BE2C (cell line): ENCODE data around the gene SPTLC2.

Experiments used
- DNase-seq: peaks from one replicate; pipeline ENCODE4 v3.0.0-alpha.2; 2020
- H3K27me3 ChIP-seq: fragments of 250-450 bp; sonication (Bioruptor Pico); 2 replicates; pipeline ENCODE4 v1.5.1; 2020; ENCODE audit warnings: mild to moderate bottlenecking
- H3K36me3 ChIP-seq: fragments of 250-450 bp; sonication (Bioruptor Pico); 2 replicates; pipeline ENCODE4 v1.5.1; 2020; ENCODE audit warnings: mild to moderate bottlenecking
- H3K4me1 ChIP-seq: fragments of 250-450 bp; sonication (Bioruptor Pico); 2 replicates; pipeline ENCODE4 v1.5.1; 2020
- H3K4me3 ChIP-seq: 2 replicates; pipeline ENCODE4 v1.5.1; 2011; ENCODE audit warnings: low read depth, low read length
- H3K9me3 ChIP-seq: fragments of 250-450 bp; sonication (Bioruptor Pico); 2 replicates; pipeline ENCODE4 v1.5.1; 2020
- CTCF ChIP-seq: IDR thresholded peaks from 2 replicates; pipeline ENCODE4 v1.5.1; 2012; ENCODE audit warnings: mild to moderate bottlenecking, low read depth, low read length

SPTLC2 gene

GRCh38 chr14:77607741-77608302, 8.6 kb downstream of the SPTLC2 start:
- no peak overlapping the region for H3K4me3 ChIP-seq
- TF ChIP-seq CTCF, result no peak
- no peaks in the 10 kb centered on the region for H3K9me3 ChIP-seq
- DNase-seq, result no peak
- no peaks in the 10 kb centered on the region for H3K27me3 ChIP-seq
- H3K4me1 ChIP-seq, result peaks cover 7% of the 10 kb centered on the region; the same call in 1 of the 2 replicates
- no peaks in the 10 kb centered on the region for H3K36me3 ChIP-seq

- H3K27me3 ChIP-seq, result no peaks in the 10 kb centered on the region
- TF ChIP-seq CTCF, result no peak
- no peaks in the 10 kb centered on the region for H3K36me3 ChIP-seq
- no peak overlapping the region for H3K4me3 ChIP-seq
- DNase-seq, result no peak
- peaks cover 7% of the 10 kb centered on the region; the same call in 1 of the 2 replicates for H3K4me1 ChIP-seq
- no peaks in the 10 kb centered on the region for H3K9me3 ChIP-seq
Measured at GRCh38 chr14:77605392-77605972, 11.0 kb downstream of the SPTLC2 start.

- no peaks in the 10 kb centered on the region for H3K27me3 ChIP-seq
- TF ChIP-seq CTCF, result peak; percentile 83
- no peaks in the 10 kb centered on the region for H3K36me3 ChIP-seq
- peaks cover 7% of the 10 kb centered on the region; the same call in 1 of the 2 replicates for H3K4me1 ChIP-seq
- H3K9me3 ChIP-seq, result no peaks in the 10 kb centered on the region
- H3K4me3 ChIP-seq, result no peak overlapping the region
- DNase-seq, result peak; percentile 87
Measured at GRCh38 chr14:77603654-77604255, 12.7 kb downstream of the SPTLC2 start.

- Histone ChIP-seq H3K4me3 (no peak overlapping the region), H3K36me3 (no peaks in the 10 kb centered on the region), H3K27me3 (no peaks in the 10 kb centered on the region), H3K9me3 (no peaks in the 10 kb centered on the region), H3K4me1 (peaks cover 4% of the 10 kb centered on the region; the same call in 1 of the 2 replicates)
- no peak for DNase-seq
- no peak for TF ChIP-seq CTCF
Measured at GRCh38 chr14:77603031-77603430, 13.4 kb downstream of the SPTLC2 start.

- Histone ChIP-seq H3K4me1 (peaks cover 4% of the 10 kb centered on the region; the same call in 1 of the 2 replicates), H3K36me3 (no peaks in the 10 kb centered on the region), H3K4me3 (no peak overlapping the region), H3K27me3 (no peaks in the 10 kb centered on the region), H3K9me3 (no peaks in the 10 kb centered on the region)
- TF ChIP-seq CTCF, result no peak
- DNase-seq, result no peak
Measured at GRCh38 chr14:77601846-77602619, 14.4 kb downstream of the SPTLC2 start.
